ENCODE data around the gene ATP11A.
A peak's percentile ranks its signal among the peaks of the same experiment; 100 is the strongest.

Gene ATP11A

GRCh38 chr13:112761701-112762689 is 72.2 kb downstream of the ATP11A start:
- peak; percentile 32 for DNase-seq (ENCODE audit: low spot score)

GRCh38 chr13:112762690-112763080 is 72.8 kb downstream of the ATP11A start:
- no peak for DNase-seq (ENCODE audit: low spot score)

- DNase-seq (ENCODE audit: low spot score) = no peak
Observed at GRCh38 chr13:112764028-112764427, 74.2 kb downstream of the ATP11A start.

- DNase-seq (ENCODE audit: low spot score) = no peak
Observed at GRCh38 chr13:112764864-112765561, 75.2 kb downstream of the ATP11A start.

GRCh38 chr13:112765731-112766130 is 75.9 kb downstream of the ATP11A start:
- DNase-seq (ENCODE audit: low spot score) = no peak

- no peak for DNase-seq (ENCODE audit: low spot score)
Observed at GRCh38 chr13:112766336-112766735, 76.5 kb downstream of the ATP11A start.

GRCh38 chr13:112767506-112768471 is 78.0 kb downstream of the ATP11A start:
- DNase-seq (ENCODE audit: low spot score) = no peak

GRCh38 chr13:112768795-112769481 is 79.1 kb downstream of the ATP11A start:
- DNase-seq (ENCODE audit: low spot score) = no peak

GRCh38 chr13:112769615-112770014 is 79.8 kb downstream of the ATP11A start:
- no peak for DNase-seq (ENCODE audit: low spot score)

GRCh38 chr13:112770504-112770903 is 80.7 kb downstream of the ATP11A start:
- no peak for DNase-seq (ENCODE audit: low spot score)

- DNase-seq (ENCODE audit: low spot score) = no peak
Observed at GRCh38 chr13:112771139-112771876, 81.5 kb downstream of the ATP11A start.

GRCh38 chr13:112771877-112772538 is 82.2 kb downstream of the ATP11A start:
- DNase-seq (ENCODE audit: low spot score) = no peak

GRCh38 chr13:112772539-112772909 is 82.7 kb downstream of the ATP11A start:
- DNase-seq (ENCODE audit: low spot score) = no peak

GRCh38 chr13:112772929-112773328 is 83.1 kb downstream of the ATP11A start:
- DNase-seq (ENCODE audit: low spot score) = no peak

- no peak for DNase-seq (ENCODE audit: low spot score)
Observed at GRCh38 chr13:112773601-112774447, 84.0 kb downstream of the ATP11A start.

GRCh38 chr13:112774448-112774792 is 84.6 kb downstream of the ATP11A start:
- no peak for DNase-seq (ENCODE audit: low spot score)

GRCh38 chr13:112774829-112775565 is 85.2 kb downstream of the ATP11A start:
- DNase-seq (ENCODE audit: low spot score) = no peak

GRCh38 chr13:112775791-112776279 is 86.0 kb downstream of the ATP11A start:
- DNase-seq (ENCODE audit: low spot score) = no peak

All from AG08395 (cell line).